Esophagus (tissue), 2 donors: ENCODE measurements around the gene PDCD4. TPM values are rescaled to one million over a fixed set of nuclear protein-coding genes. Genes with fewer than 3 reads are reported as not detected.

ENCODE experiments used
- H3K27ac ChIP-seq, 2 donors: one replicate each; pipeline ENCODE4 v1.5.1; 2013; ENCODE audit warnings: low read depth in 2 of 2, mild to moderate bottlenecking in 2 of 2, inconsistent platforms in 1 of 2, low read length in 1 of 2, moderate library complexity in 1 of 2
- H3K27me3 ChIP-seq, 2 donors: one replicate each; pipeline ENCODE4 v1.6.1; 2013; ENCODE audit warnings: low read length in 2 of 2, control low read depth in 1 of 2, mild to moderate bottlenecking in 1 of 2; ENCODE audit not compliant: insufficient read depth in 2 of 2, control insufficient read depth in 1 of 2
- H3K36me3 ChIP-seq, 2 donors: one replicate each; pipeline ENCODE4 v1.6.1; 2013; ENCODE audit warnings: low read length in 1 of 2; ENCODE audit not compliant: control insufficient read depth in 2 of 2, insufficient read depth in 2 of 2
- H3K4me1 ChIP-seq, 2 donors: one replicate each; pipeline ENCODE4 v1.6.1; 2013; ENCODE audit warnings: low read length in 1 of 2; ENCODE audit not compliant: control insufficient read depth in 2 of 2, insufficient read depth in 2 of 2
- H3K4me3 ChIP-seq, 2 donors: one replicate each; pipeline ENCODE4 v1.5.1; 2013; ENCODE audit warnings: low read length in 2 of 2, mild to moderate bottlenecking in 2 of 2, low read depth in 1 of 2, moderate library complexity in 1 of 2
- H3K9me3 ChIP-seq, 2 donors: one replicate each; pipeline ENCODE4 v1.6.1; 2013; ENCODE audit warnings: mild to moderate bottlenecking in 2 of 2, low read depth in 1 of 2, low read length in 1 of 2, moderate library complexity in 1 of 2; ENCODE audit not compliant: control insufficient read depth in 2 of 2, insufficient read depth in 1 of 2
- WGBS, 2 donors: extraction: QIAGEN DNeasy Blood & Tissue Kit; methylation state at CpG; one replicate each; pipeline ENCODE4 v1.1.7; 2013; 5-methylcytosine and 5-hydroxymethylcytosine counted together
- polyA plus RNA-seq, 2 donors: library from polyadenylated mRNA; stranded (reverse); fragments of 200-250 nt; gene quantifications; one replicate each; pipeline ENCODE4 v1.2.3, GENCODE V29; 2013
- donor health status: healthy with polysubstance abuse.
- donor health status: Bipolar disorder and iron deficiency.

The PDCD4 gene
- polyA plus RNA-seq, 2 donors = 116 to 203 TPM

DNA sequence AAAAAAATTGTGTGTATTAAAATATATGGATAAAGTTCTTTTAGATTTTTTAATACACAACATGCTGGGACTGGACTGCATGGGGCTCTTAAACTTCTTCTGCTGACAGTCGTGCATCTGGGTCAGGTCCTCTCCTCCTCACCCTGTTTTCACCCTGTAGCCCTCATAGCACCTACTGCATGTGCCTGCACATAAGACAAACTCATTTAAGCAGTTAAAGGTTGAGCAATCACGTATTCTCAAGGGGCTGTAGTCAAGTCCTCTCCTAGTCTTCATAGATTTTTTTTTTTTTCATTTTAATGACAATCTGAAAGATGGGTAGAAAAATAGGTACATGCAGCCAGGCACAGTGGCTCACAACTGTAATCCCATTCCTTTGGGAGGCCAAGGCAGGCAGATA, 23.6 kb upstream of the PDCD4 start:
- H3K27me3 ChIP-seq = no peaks in the 10 kb centered on the region
- H3K36me3 ChIP-seq = no peaks in the 10 kb centered on the region
- peaks cover 6 to 30% of the 10 kb centered on the region in 2 donors for H3K4me1 ChIP-seq
- H3K27ac ChIP-seq = no peak overlapping the region
- no peaks in the 10 kb centered on the region for H3K9me3 ChIP-seq
- 66 to 79% methylated on average over 2 of the region's 2 CpGs for WGBS, 2 donors
- no peak overlapping the region for H3K4me3 ChIP-seq

DNA sequence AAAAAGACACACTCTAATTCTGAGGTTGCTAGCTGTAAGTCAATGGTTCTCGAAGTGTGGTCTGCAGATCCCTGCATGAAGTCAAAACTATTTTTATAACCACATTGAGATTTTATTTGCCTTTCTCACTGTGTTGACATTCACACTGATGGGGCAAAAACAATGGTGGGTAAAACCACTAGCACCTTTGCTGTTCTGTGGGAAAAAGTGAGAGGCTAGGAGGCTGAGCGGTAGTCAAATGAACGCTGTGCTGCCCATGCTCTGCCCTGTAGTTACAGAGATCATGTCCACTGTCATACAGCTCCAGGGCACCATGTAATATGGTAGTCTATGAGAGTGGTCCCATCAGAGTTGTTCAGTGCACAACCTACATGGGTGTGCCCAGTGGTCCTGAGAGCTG, 21.6 kb upstream of the PDCD4 start:
- Histone ChIP-seq H3K9me3 (no peaks in the 10 kb centered on the region), H3K27ac (no peak overlapping the region), H3K4me3 (no peak overlapping the region), H3K36me3 (no peaks in the 10 kb centered on the region), H3K4me1 (peaks cover 6 to 23% of the 10 kb centered on the region in 2 donors), H3K27me3 (no peaks in the 10 kb centered on the region)
- WGBS, 2 donors = 91 to 94% methylated on average over 3 of the region's 3 CpGs

DNA sequence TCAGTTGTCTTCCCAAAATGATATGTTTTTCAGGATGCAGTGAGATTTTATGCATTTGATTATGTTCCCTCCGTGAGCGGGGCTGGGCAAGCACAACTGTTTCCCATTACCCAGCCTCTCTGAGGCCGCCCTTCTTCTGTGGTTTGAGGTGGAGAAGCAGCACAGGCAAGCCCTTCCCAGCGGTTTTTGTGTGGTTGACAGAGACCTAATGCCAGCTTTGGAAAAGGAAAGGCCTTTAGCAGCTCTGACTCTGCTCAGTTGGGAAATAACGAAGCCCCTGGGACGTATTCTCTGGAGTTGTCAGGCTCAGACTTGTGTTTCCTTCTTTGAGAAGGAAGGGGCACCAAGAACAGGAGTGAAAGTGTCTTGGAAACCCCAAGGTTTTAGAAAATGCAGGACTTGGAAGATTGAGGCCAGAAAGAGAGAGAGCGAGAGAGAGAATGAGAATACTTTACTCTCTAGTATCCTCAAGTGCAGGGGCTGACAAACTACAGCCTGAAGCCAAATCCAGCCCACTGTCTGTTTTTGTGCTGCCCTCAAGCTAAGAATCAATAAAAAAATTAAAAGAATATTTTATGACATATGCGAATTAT, 20.6 kb upstream of the PDCD4 start:
- H3K27me3 ChIP-seq = no peaks in the 10 kb centered on the region
- 56 to 60% methylated on average over 8 of the region's 8 CpGs for WGBS, 2 donors
- no peak overlapping the region for H3K4me3 ChIP-seq
- H3K9me3 ChIP-seq = no peaks in the 10 kb centered on the region
- peaks cover 6 to 15% of the 10 kb centered on the region in 2 donors for H3K4me1 ChIP-seq
- no peaks in the 10 kb centered on the region for H3K36me3 ChIP-seq
- peak overlapping the region in 1 of 2 donors; percentile 2 for H3K27ac ChIP-seq

DNA sequence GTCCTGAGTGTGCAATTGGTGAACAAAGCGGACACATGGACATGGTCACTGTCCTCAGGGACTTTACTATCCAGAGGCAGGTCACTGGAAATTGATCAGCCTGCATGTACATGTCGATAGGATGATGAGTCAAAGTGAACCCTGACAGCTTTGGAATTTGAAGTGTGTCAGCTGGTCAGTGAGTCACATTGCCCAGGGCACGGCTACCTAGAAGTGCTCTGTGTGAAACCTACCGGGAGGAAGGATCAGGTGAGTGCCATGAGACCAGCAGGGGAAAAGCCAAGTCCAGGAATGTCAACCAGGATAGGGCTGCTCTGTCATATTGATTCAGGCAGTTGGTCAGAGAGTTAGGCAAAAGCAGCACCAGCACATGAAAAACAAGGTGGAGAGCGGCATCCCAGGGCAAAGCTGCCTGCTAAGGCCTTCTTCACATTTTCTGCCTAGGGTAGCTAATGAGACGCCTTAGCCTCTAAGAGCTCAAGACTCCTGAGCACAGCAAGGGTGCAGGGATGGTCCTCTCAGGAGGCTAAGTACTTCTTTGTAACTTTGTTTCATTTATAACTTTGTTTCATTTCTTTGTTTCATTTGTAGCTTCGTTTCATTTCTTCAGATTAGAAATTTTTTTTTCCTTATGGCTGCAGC, 19.4 kb upstream of the PDCD4 start:
- peaks cover 3 to 6% of the 10 kb centered on the region in 2 donors for H3K4me1 ChIP-seq
- H3K27me3 ChIP-seq = no peaks in the 10 kb centered on the region
- H3K36me3 ChIP-seq = no peaks in the 10 kb centered on the region
- WGBS, 2 donors = 57% methylated on average over 7 of the region's 7 CpGs
- H3K9me3 ChIP-seq = no peaks in the 10 kb centered on the region
- H3K4me3 ChIP-seq = no peak overlapping the region
- peak overlapping the region; percentile 79 to 86 for H3K27ac ChIP-seq

DNA sequence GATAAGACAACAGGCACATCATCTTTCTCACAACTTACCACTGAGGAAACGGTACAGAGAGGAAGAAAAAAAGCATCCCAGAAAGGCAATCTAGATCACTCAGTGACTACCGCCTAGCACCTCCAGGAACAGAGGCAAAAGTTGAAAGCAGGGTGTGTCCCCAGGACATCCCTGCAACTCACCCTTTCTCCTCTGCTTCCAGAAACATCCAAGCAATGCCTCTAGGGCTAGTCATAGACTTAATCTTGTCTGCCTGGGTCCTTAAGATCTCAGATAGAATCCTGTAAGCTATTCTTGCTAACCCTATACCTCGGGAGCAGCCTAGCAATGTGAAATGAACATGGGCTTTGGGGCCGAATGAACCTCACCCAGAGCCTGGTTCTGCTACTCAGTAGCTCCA, 18.8 kb upstream of the PDCD4 start:
- Histone ChIP-seq H3K27me3 (no peaks in the 10 kb centered on the region), H3K9me3 (no peaks in the 10 kb centered on the region), H3K36me3 (no peaks in the 10 kb centered on the region), H3K27ac (peak overlapping the region; percentile 17 to 86), H3K4me1 (peaks cover 3 to 11% of the 10 kb centered on the region in 2 donors), H3K4me3 (no peak overlapping the region)
- WGBS, 2 donors = 58 to 63% methylated on average over 4 of the region's 4 CpGs

DNA sequence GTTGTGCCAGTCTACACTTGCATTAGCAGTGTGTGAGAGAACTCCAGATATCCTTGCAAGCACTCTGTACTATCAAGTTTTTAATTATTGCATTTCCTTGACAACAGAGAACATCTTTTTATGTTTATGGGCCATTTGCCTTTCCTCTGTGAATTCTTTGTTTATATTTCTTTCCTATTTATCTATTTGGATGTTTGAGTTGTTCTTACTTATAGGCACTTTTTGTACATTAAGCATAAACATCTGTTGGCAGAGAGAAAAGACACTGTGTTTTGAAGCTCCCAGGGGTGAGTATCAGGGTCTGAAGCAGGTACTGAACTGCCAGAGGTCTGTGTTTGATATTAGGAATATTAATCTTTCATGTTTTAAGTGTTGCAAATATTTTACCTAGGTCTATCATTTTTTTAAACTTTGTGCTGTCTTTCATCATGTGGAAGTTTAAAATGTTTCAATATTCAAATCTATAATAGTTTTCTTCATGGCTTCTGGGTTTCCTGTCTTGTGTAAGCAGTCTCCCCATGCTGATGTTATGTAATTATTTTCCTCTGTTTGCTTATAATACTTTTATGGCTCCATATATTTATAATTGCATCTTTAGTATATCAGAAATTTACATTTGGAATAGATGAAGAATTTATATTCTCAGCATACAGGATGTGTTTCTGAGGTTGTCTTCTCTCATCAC, 17.7 kb upstream of the PDCD4 start:
- Histone ChIP-seq H3K4me3 (no peak overlapping the region), H3K4me1 (peaks cover 3 to 15% of the 10 kb centered on the region in 2 donors), H3K36me3 (no peaks in the 10 kb centered on the region), H3K27me3 (no peaks in the 10 kb centered on the region), H3K9me3 (no peaks in the 10 kb centered on the region), H3K27ac (no peak overlapping the region)

DNA sequence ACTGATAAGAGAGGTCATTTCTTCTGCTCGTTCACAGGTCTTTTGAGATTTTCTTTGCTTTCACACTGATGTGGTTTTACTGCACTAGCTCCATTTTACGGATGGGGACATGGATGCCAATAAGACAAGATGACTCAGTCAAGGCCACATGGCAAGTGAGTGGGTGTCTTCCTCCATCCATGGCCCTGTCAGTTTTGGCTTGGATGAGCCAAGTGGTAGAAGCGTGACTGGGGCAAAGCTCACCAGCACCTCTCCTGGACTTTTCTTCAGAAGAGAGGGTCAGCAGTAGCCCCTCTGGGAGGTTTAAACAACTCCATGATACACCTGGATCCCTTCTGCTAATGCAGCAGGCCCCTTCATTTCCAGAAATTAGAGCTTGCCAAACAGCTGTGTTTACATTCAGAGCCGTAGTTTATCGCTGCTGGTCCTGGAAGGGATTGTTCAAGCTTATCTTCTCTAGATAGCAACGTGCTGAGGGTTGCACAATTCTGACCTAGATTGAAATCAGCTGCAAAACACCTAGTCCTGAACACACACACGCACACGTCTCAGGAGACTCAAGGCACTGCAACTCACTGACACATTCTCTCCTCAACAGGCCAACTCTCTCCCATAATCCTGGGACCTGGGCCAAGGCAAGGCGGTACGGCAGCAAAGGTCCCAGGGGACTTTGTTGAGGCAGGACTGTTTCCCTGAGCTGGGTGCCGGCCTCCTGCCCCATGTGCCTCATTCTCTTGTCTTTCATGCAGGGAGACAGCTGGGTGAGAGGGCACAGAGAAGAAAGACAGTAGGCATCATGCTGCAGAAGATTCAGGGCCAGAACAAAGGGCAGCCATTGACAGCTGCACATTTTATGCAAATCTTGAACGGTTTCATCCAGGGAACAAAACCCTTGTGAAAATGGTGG, 14.2 kb upstream of the PDCD4 start:
- Histone ChIP-seq H3K36me3 (no peaks in the 10 kb centered on the region), H3K4me1 (peaks cover 9 to 25% of the 10 kb centered on the region in 2 donors), H3K27me3 (no peaks in the 10 kb centered on the region), H3K9me3 (no peaks in the 10 kb centered on the region), H3K27ac (peak overlapping the region; percentile 72), H3K4me3 (no peak overlapping the region)
- WGBS, 2 donors = 35 to 43% methylated on average over 12 of the region's 12 CpGs

DNA sequence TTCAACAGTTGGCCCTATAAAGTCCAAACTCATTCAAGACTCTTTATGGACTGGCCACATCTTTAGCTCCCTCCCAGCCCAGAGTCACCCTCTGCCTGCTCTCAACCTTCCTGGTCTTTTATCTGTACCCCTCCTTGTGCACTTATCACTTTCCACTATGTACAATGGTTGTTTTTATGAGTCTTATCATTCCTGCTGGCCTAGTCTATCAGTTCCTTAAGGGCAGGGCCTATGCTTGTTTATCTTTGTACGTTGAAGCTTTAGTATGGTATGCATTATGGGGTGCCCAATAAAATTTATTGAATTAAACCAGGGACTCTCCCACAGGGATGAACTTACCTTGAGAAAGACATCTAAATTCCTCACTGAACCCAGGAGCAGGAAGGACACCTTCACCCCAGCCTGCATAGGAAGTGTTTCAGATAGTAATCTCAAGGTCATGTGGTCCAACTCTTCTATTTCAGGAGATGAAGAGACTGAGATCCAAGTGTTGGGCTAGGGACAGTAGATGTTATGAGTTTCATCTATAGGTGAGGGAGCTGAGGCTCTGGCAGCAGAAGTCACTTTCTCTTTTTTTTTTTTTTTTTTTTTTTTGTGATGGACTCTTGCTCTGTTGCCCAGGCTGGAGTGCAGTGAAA, 13.3 kb upstream of the PDCD4 start:
- 32 to 43% methylated on average over 1 of the region's 1 CpG for WGBS, 2 donors
- Histone ChIP-seq H3K27ac (peak overlapping the region; percentile 72), H3K4me1 (peaks cover 9 to 25% of the 10 kb centered on the region in 2 donors), H3K9me3 (no peaks in the 10 kb centered on the region), H3K4me3 (no peak overlapping the region), H3K27me3 (no peaks in the 10 kb centered on the region), H3K36me3 (no peaks in the 10 kb centered on the region)
